SK-N-SH treated with all-trans-retinoic acid at 6 μM for 48 hours (cell line): ENCODE measurements around the gene PKN2.
"Not testable (repeated sequence)": the region's sequence is repeated elsewhere in the genome, so short reads cannot be mapped to it uniquely, and the experiment has no call there.

Experiments used
- ATAC-seq: fragments of 200-7000 bp; cut with Tn5 transposase; 3 replicates; pipeline ENCODE4 v1.9.1; 2020; ENCODE audit warnings: mild to moderate bottlenecking, moderate library complexity
- ARNTL ChIP-seq: fragments of 450-650 bp; formaldehyde crosslinking; IDR thresholded peaks from 2 replicates; pipeline ENCODE4 v1.5.0; 2020; ENCODE audit warnings: low read depth, mild to moderate bottlenecking, moderate library complexity, borderline replicate concordance
- BACH2 ChIP-seq: fragments of 250-450 bp; sonication (Bioruptor Pico); IDR thresholded peaks from 2 replicates; pipeline ENCODE4 v1.9.0; 2021; ENCODE audit warnings: mild to moderate bottlenecking, borderline replicate concordance
- ESRRG ChIP-seq: fragments of 250-450 bp; sonication (Bioruptor Pico); IDR thresholded peaks from 2 replicates; pipeline ENCODE4 v1.6.1; 2021; ENCODE audit warnings: mild to moderate bottlenecking
- GLIS3 ChIP-seq: fragments of 250-450 bp; sonication (Bioruptor Pico); IDR thresholded peaks from 2 replicates; pipeline ENCODE4 v1.5.0; 2020; ENCODE audit warnings: mild to moderate bottlenecking, moderate library complexity
- OSR1 ChIP-seq: fragments of 250-450 bp; sonication (Bioruptor Pico); IDR thresholded peaks from 2 replicates; pipeline ENCODE4 v1.8.0; 2022; ENCODE audit warnings: moderate library complexity, mild to moderate bottlenecking, inconsistent platforms
- PPARA ChIP-seq: fragments of 250-450 bp; sonication (Bioruptor Pico); IDR thresholded peaks from 2 replicates; pipeline ENCODE4 v1.5.0; 2020; ENCODE audit warnings: mild to moderate bottlenecking, borderline replicate concordance
- RARB ChIP-seq: fragments of 250-450 bp; sonication (Bioruptor Pico); IDR thresholded peaks from 2 replicates; pipeline ENCODE4 v1.8.0; 2021; ENCODE audit warnings: mild to moderate bottlenecking, moderate library complexity
- SNAI2 ChIP-seq: fragments of 250-450 bp; sonication (Bioruptor Pico); IDR thresholded peaks from 2 replicates; pipeline ENCODE4 v1.5.0; 2020; ENCODE audit warnings: mild to moderate bottlenecking, moderate library complexity
- TCF4 ChIP-seq: fragments of 250-450 bp; sonication (Bioruptor Pico); IDR thresholded peaks from 2 replicates; pipeline ENCODE4 v1.8.0; 2021; ENCODE audit warnings: mild to moderate bottlenecking, moderate library complexity, borderline replicate concordance
- TOX ChIP-seq: fragments of 250-450 bp; sonication (Bioruptor Pico); IDR thresholded peaks from 2 replicates; pipeline ENCODE4 v1.8.0; 2021; ENCODE audit warnings: mild to moderate bottlenecking, moderate library complexity, borderline replicate concordance
- ZC3H10 ChIP-seq: fragments of 250-450 bp; sonication (Bioruptor Pico); IDR thresholded peaks from 2 replicates; pipeline ENCODE4 v1.5.1; 2021; ENCODE audit warnings: mild to moderate bottlenecking, moderate library complexity
- ZFP3 ChIP-seq: fragments of 250-450 bp; sonication (Bioruptor Pico); IDR thresholded peaks from 2 replicates; pipeline ENCODE4 v1.5.0; 2020; ENCODE audit warnings: mild to moderate bottlenecking, moderate library complexity
- ZFP30 ChIP-seq: fragments of 450-650 bp; formaldehyde crosslinking; IDR thresholded peaks from 2 replicates; pipeline ENCODE4 v1.5.0; 2022; ENCODE audit warnings: mild to moderate bottlenecking, moderate library complexity
- ZNF565 ChIP-seq: fragments of 450-650 bp; formaldehyde crosslinking; conservative IDR thresholded peaks from 2 replicates; pipeline ENCODE4 v1.5.0; 2020; ENCODE audit warnings: low read depth, mild to moderate bottlenecking, moderate library complexity
- ZNF70 ChIP-seq: fragments of 450-650 bp; formaldehyde crosslinking; IDR thresholded peaks from 2 replicates; pipeline ENCODE4 v1.5.0; 2020; ENCODE audit warnings: mild to moderate bottlenecking, moderate library complexity
- ZNF8 ChIP-seq: fragments of 450-650 bp; formaldehyde crosslinking; IDR thresholded peaks from 2 replicates; pipeline ENCODE4 v1.5.0; 2020; ENCODE audit warnings: mild to moderate bottlenecking, moderate library complexity
- TF ChIP-seq, protein P1 (sequence below): fragments of 250-450 bp; sonication (Bioruptor Pico); IDR thresholded peaks from 2 replicates; pipeline ENCODE4 v1.8.0; 2021; ENCODE audit warnings: low read depth, mild to moderate bottlenecking, moderate library complexity, borderline replicate concordance
- TF ChIP-seq, protein P2 (sequence below): fragments of 250-450 bp; sonication (Bioruptor Pico); IDR thresholded peaks from 2 replicates; pipeline ENCODE4 v1.5.1; 2021; ENCODE audit warnings: mild to moderate bottlenecking, moderate library complexity
- TF ChIP-seq, protein P3 (sequence below): fragments of 250-450 bp; sonication (Bioruptor Pico); IDR thresholded peaks from 2 replicates; pipeline ENCODE4 v1.5.1; 2020; ENCODE audit warnings: low read depth, mild to moderate bottlenecking, moderate library complexity
- TF ChIP-seq, protein P4 (sequence below): fragments of 250-450 bp; sonication (Bioruptor Pico); IDR thresholded peaks from 2 replicates; pipeline ENCODE4 v1.5.0; 2020; ENCODE audit warnings: mild to moderate bottlenecking, moderate library complexity
- TF ChIP-seq, protein P5 (sequence below): fragments of 250-450 bp; sonication (Bioruptor Pico); IDR thresholded peaks from 2 replicates; pipeline ENCODE4 v1.8.0; 2020; ENCODE audit warnings: mild to moderate bottlenecking, moderate library complexity, borderline replicate concordance

Gene PKN2

DNA sequence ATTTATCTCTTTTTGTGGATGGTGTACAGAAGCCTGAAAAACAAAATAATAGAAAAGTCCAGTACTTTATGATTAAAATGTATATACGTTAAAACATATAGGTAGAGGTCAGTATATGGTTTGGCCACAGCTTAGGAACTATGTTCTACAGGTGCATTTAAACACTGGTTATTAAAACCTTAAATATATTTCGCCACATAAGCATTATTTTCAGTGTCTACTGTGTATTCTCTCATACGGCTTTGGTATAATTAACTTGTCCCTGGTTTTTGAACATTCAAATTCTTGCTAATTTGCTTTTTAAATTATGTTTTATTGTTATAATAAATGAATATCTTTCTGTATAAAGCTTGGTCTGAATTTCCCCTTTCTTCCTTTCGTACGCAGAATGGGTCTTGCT is 119.4 kb downstream of the PKN2 start:
- no peak for ATAC-seq
- TF ChIP-seq, protein P1, sequence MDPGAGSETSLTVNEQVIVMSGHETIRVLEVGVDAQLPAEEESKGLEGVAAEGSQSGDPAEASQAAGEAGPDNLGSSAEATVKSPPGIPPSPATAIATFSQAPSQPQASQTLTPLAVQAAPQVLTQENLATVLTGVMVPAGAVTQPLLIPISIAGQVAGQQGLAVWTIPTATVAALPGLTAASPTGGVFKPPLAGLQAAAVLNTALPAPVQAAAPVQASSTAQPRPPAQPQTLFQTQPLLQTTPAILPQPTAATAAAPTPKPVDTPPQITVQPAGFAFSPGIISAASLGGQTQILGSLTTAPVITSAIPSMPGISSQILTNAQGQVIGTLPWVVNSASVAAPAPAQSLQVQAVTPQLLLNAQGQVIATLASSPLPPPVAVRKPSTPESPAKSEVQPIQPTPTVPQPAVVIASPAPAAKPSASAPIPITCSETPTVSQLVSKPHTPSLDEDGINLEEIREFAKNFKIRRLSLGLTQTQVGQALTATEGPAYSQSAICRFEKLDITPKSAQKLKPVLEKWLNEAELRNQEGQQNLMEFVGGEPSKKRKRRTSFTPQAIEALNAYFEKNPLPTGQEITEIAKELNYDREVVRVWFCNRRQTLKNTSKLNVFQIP = no peak
- no peak for TF ChIP-seq ZNF70 (CRISPR knock-in tag)
- TF ChIP-seq ZFP30 = no peak
- no peak for TF ChIP-seq PPARA (CRISPR knock-in tag)
- TF ChIP-seq ZFP3 = no peak
- TF ChIP-seq ESRRG (CRISPR knock-in tag) = no peak
- TF ChIP-seq, protein P2, sequence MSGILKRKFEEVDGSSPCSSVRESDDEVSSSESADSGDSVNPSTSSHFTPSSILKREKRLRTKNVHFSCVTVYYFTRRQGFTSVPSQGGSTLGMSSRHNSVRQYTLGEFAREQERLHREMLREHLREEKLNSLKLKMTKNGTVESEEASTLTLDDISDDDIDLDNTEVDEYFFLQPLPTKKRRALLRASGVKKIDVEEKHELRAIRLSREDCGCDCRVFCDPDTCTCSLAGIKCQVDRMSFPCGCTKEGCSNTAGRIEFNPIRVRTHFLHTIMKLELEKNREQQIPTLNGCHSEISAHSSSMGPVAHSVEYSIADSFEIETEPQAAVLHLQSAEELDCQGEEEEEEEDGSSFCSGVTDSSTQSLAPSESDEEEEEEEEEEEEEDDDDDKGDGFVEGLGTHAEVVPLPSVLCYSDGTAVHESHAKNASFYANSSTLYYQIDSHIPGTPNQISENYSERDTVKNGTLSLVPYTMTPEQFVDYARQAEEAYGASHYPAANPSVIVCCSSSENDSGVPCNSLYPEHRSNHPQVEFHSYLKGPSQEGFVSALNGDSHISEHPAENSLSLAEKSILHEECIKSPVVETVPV (CRISPR knock-in tag) = no peak

DNA sequence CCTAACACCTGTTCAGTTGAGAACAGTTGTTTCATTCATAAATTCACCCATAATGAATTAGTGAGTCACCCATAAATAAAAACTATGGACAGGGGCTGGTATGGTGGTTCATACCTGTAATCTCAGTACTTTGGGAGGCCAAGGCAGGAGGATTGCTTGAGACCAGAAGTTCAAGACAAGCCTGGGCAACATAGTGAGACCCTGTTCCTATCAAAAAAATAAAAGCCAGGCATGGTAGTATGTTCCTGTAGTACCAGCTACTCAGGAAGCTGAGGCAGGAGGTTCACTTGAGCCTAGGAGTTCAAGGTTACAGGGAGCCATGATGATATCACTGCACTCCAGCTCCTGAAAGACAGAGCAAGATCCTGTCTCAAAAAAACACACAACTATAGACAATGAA is 128.3 kb downstream of the PKN2 start:
- no peak for TF ChIP-seq SNAI2 (CRISPR knock-in tag)
- no peak for TF ChIP-seq PPARA (CRISPR knock-in tag)
- TF ChIP-seq, protein P3, sequence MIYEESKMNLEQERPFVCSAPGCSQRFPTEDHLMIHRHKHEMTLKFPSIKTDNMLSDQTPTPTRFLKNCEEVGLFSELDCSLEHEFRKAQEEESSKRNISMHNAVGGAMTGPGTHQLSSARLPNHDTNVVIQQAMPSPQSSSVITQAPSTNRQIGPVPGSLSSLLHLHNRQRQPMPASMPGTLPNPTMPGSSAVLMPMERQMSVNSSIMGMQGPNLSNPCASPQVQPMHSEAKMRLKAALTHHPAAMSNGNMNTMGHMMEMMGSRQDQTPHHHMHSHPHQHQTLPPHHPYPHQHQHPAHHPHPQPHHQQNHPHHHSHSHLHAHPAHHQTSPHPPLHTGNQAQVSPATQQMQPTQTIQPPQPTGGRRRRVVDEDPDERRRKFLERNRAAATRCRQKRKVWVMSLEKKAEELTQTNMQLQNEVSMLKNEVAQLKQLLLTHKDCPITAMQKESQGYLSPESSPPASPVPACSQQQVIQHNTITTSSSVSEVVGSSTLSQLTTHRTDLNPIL (CRISPR knock-in tag) = no peak
- TF ChIP-seq OSR1 (CRISPR knock-in tag) = no peak
- TF ChIP-seq, protein P1 = no peak
- no peak for TF ChIP-seq TOX (CRISPR knock-in tag)
- TF ChIP-seq ZNF70 (CRISPR knock-in tag) = no peak
- TF ChIP-seq ZFP3 = no peak
- no peak for TF ChIP-seq ZC3H10 (CRISPR knock-in tag)
- TF ChIP-seq ZNF565 (CRISPR knock-in tag) = no peak
- TF ChIP-seq ARNTL (CRISPR knock-in tag) = no peak
- TF ChIP-seq BACH2 (CRISPR knock-in tag) = no peak
- TF ChIP-seq, protein P4, sequence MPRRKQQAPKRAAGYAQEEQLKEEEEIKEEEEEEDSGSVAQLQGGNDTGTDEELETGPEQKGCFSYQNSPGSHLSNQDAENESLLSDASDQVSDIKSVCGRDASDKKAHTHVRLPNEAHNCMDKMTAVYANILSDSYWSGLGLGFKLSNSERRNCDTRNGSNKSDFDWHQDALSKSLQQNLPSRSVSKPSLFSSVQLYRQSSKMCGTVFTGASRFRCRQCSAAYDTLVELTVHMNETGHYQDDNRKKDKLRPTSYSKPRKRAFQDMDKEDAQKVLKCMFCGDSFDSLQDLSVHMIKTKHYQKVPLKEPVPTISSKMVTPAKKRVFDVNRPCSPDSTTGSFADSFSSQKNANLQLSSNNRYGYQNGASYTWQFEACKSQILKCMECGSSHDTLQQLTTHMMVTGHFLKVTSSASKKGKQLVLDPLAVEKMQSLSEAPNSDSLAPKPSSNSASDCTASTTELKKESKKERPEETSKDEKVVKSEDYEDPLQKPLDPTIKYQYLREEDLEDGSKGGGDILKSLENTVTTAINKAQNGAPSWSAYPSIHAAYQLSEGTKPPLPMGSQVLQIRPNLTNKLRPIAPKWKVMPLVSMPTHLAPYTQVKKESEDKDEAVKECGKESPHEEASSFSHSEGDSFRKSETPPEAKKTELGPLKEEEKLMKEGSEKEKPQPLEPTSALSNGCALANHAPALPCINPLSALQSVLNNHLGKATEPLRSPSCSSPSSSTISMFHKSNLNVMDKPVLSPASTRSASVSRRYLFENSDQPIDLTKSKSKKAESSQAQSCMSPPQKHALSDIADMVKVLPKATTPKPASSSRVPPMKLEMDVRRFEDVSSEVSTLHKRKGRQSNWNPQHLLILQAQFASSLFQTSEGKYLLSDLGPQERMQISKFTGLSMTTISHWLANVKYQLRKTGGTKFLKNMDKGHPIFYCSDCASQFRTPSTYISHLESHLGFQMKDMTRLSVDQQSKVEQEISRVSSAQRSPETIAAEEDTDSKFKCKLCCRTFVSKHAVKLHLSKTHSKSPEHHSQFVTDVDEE (CRISPR knock-in tag) = no peak
- TF ChIP-seq ZNF8 = no peak
- no peak for TF ChIP-seq RARB (CRISPR knock-in tag)
- no peak for TF ChIP-seq GLIS3 (CRISPR knock-in tag)
- TF ChIP-seq, protein P5, sequence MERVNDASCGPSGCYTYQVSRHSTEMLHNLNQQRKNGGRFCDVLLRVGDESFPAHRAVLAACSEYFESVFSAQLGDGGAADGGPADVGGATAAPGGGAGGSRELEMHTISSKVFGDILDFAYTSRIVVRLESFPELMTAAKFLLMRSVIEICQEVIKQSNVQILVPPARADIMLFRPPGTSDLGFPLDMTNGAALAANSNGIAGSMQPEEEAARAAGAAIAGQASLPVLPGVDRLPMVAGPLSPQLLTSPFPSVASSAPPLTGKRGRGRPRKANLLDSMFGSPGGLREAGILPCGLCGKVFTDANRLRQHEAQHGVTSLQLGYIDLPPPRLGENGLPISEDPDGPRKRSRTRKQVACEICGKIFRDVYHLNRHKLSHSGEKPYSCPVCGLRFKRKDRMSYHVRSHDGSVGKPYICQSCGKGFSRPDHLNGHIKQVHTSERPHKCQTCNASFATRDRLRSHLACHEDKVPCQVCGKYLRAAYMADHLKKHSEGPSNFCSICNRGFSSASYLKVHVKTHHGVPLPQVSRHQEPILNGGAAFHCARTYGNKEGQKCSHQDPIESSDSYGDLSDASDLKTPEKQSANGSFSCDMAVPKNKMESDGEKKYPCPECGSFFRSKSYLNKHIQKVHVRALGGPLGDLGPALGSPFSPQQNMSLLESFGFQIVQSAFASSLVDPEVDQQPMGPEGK = no peak
- ATAC-seq = no peak

GRCh38 chr1:88813471-88813870 is 129.4 kb downstream of the PKN2 start:
- ATAC-seq = no peak
- no peak for TF ChIP-seq TCF4 (CRISPR knock-in tag)
- TF ChIP-seq ESRRG (CRISPR knock-in tag) = no peak
- no peak for TF ChIP-seq BACH2 (CRISPR knock-in tag)
- no peak for TF ChIP-seq ZNF70 (CRISPR knock-in tag)

GRCh38 chr1:88819642-88820041 is 135.6 kb downstream of the PKN2 start:
- ATAC-seq = not testable (repeated sequence)
